PC-3 (cell line): Measurements from ENCODE around the gene SAMD4A. TPM values are rescaled to one million over a fixed set of nuclear protein-coding genes. Genes with fewer than 3 reads are reported as not detected.
A peak's percentile ranks its signal among the peaks of the same experiment; 100 is the strongest.

ENCODE experiments used
- ATAC-seq: fragments of 200-7000 bp; cut with Tn5 transposase; 2 replicates; pipeline ENCODE4 v1.9.1; 2020; ENCODE audit warnings: mild to moderate bottlenecking, moderate library complexity
- BruUV-seq: library from RNA; stranded (reverse); fragments of 400-500 nt; replicated peaks from 2 replicates; lab custom pipeline; 2021; lab: Mats Ljungman, UMichigan
- CTCF ChIA-PET: fragments of 300-600 bp; sonication (Branson Sonifier 250); formaldehyde crosslinking; loops from one replicate; lab custom pipeline; 2022; ENCODE audit warnings: antibody characterized with exemption; lab: Charles Lee
- POLR2A ChIA-PET: fragments of 300-600 bp; sonication (Branson Sonifier 250); formaldehyde crosslinking; loops from one replicate; lab custom pipeline; 2022; ENCODE audit warnings: antibody characterized with exemption; ENCODE audit not compliant: unreplicated experiment; lab: Charles Lee
- DNase-seq: peaks from one replicate; pipeline ENCODE4 v3.0.0-alpha.2; 2015
- H2AFZ ChIP-seq: fragments of 300-600 bp; sonication (generic); 2 replicates; pipeline ENCODE4 v1.6.0; 2016; ENCODE audit warnings: antibody characterized with exemption, low read length
- H3F3A ChIP-seq: fragments of 300-600 bp; sonication (generic); one replicate; pipeline ENCODE4 v1.6.0; 2017; ENCODE audit warnings: antibody characterized with exemption, low read length, control low read depth, mild to moderate bottlenecking; ENCODE audit not compliant: unreplicated experiment
- H3K27ac ChIP-seq: fragments of 300-600 bp; sonication (generic); 2 replicates; pipeline ENCODE4 v1.5.1; 2016; ENCODE audit warnings: mild to moderate bottlenecking, low read length
- H3K27me3 ChIP-seq: fragments of 300-600 bp; sonication (generic); 2 replicates; pipeline ENCODE4 v1.6.1; 2016; ENCODE audit warnings: low read length, mixed read lengths
- H3K36me3 ChIP-seq: fragments of 300-600 bp; sonication (generic); 2 replicates; pipeline ENCODE4 v1.6.1; 2016; ENCODE audit warnings: low read depth, mixed run types, low read length, mixed read lengths
- H3K4me1 ChIP-seq: fragments of 300-600 bp; sonication (generic); 2 replicates; pipeline ENCODE4 v1.5.1; 2016; ENCODE audit warnings: low read length; ENCODE audit not compliant: insufficient read depth
- H3K4me2 ChIP-seq: fragments of 300-600 bp; sonication (generic); 2 replicates; pipeline ENCODE4 v1.6.0; 2016; ENCODE audit warnings: low read length
- H3K4me3 ChIP-seq: fragments of 300-600 bp; sonication (generic); 2 replicates; pipeline ENCODE4 v1.5.1; 2016; ENCODE audit warnings: mild to moderate bottlenecking, low read length, mixed read lengths
- H3K79me2 ChIP-seq: fragments of 300-600 bp; sonication (generic); 2 replicates; pipeline ENCODE4 v1.6.1; 2017; ENCODE audit warnings: low read length, mixed read lengths
- H3K9ac ChIP-seq: fragments of 300-600 bp; sonication (generic); 2 replicates; pipeline ENCODE4 v1.6.0; 2016; ENCODE audit warnings: mild to moderate bottlenecking, low read length
- H3K9me2 ChIP-seq: fragments of 300-600 bp; sonication (generic); replicated peaks from 2 replicates; pipeline ENCODE4 v1.6.1; 2016; ENCODE audit warnings: mixed run types, low read length, mixed read lengths
- H3K9me3 ChIP-seq: fragments of 300-600 bp; sonication (generic); 2 replicates; pipeline ENCODE4 v1.6.1; 2016; ENCODE audit warnings: low read length, mixed read lengths
- H4K20me1 ChIP-seq: fragments of 300-600 bp; sonication (generic); 2 replicates; pipeline ENCODE4 v1.6.1; 2016; ENCODE audit warnings: low read length, mixed read lengths
- EZH2 ChIP-seq: fragments of 300-600 bp; sonication (generic); IDR thresholded peaks from one replicate; pipeline ENCODE4 v1.6.1; 2017; ENCODE audit warnings: antibody characterized with exemption, mild to moderate bottlenecking, low read length; ENCODE audit not compliant: unreplicated experiment
- EZH2phosphoT487 ChIP-seq: fragments of 300-600 bp; sonication (generic); IDR thresholded peaks from 2 replicates; pipeline ENCODE4 v1.6.1; 2018; ENCODE audit warnings: mild to moderate bottlenecking, antibody characterized with exemption, low read length, borderline replicate concordance
- intact Hi-C: fragments of 100-400 bp; cut with micrococcal nuclease; formaldehyde crosslinking; loops from 2 replicates; pipeline ENCODE4 v1.9.0; 2023
- total RNA-seq: library from RNA; depleted of rRNA; stranded (reverse); fragments of >200 nt; gene quantifications from 2 replicates; pipeline ENCODE4 v1.2.3, GENCODE V29; 2014
- TF ChIP-seq, protein P1 (sequence below): fragments of 300-600 bp; sonication (generic); conservative IDR thresholded peaks from 2 replicates; pipeline ENCODE4 v1.5.1; 2017; ENCODE audit warnings: antibody characterized with exemption, low read depth, mild to moderate bottlenecking, low read length

SAMD4A gene
- total RNA-seq, 1 experiment from 2014 or later = 42.9 TPM

DNA sequence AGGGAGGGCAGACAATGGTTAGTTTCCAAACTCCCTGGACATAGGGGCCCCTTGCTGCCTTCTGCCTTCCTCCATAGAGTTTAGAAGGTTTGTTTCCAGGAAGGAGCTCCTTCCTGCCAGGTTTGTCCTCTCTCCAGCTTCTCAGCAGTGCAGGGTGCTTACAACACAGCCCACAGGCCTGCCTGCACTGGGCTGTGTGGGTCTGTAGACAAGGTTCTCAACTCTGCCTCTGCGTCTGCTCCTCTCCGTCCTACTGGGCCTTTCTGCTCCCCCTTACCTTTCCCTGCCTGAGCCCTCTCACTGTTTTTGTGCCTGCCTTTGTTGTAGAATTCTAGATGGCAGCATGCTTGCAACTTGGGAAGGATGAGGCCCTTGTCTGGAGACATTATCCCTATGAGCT is 124.0 kb downstream of the SAMD4A start:
- no peak for TF ChIP-seq EZH2
- TF ChIP-seq, protein P1, sequence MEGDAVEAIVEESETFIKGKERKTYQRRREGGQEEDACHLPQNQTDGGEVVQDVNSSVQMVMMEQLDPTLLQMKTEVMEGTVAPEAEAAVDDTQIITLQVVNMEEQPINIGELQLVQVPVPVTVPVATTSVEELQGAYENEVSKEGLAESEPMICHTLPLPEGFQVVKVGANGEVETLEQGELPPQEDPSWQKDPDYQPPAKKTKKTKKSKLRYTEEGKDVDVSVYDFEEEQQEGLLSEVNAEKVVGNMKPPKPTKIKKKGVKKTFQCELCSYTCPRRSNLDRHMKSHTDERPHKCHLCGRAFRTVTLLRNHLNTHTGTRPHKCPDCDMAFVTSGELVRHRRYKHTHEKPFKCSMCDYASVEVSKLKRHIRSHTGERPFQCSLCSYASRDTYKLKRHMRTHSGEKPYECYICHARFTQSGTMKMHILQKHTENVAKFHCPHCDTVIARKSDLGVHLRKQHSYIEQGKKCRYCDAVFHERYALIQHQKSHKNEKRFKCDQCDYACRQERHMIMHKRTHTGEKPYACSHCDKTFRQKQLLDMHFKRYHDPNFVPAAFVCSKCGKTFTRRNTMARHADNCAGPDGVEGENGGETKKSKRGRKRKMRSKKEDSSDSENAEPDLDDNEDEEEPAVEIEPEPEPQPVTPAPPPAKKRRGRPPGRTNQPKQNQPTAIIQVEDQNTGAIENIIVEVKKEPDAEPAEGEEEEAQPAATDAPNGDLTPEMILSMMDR = no peak
- TF ChIP-seq EZH2phosphoT487 = no peak
- Histone ChIP-seq H3K9me3 (no peaks in the 10 kb centered on the region), H3K4me3 (no peak overlapping the region), H3K27me3 (no peaks in the 10 kb centered on the region), H3K4me2 (no peak overlapping the region), H3K9ac (no peak overlapping the region), H3K79me2 (peaks cover 46% of the 10 kb centered on the region), H3K36me3 (no peaks in the 10 kb centered on the region), H3K4me1 (peaks cover 13% of the 10 kb centered on the region), H3F3A (peaks cover 4% of the 10 kb centered on the region), H3K9me2 (no peaks in the 10 kb centered on the region), H4K20me1 (no peaks in the 10 kb centered on the region), H3K27ac (peak overlapping the region; percentile 3; the same call in 1 of the 2 replicates), H2AFZ (no peak overlapping the region)
- CTCF ChIA-PET = interaction anchor here (0.6 to 2.8 kb wide), 7 partner anchors 18 to 125 kb away, joined by 3 to 43 read pairs (median 5); partner anchors contain the start of gene SAMD4A
- intact Hi-C loops = loop anchor here (1.0 to 5.0 kb wide), 5 partner anchors 22 to 127 kb away; no protein-coding TSS in a partner anchor
- BruUV-seq = no TSS peak
- ATAC-seq (no peak), DNase-seq (no peak)
- POLR2A ChIA-PET = interaction anchor here (0.5 to 1.2 kb wide), 4 partner anchors 26 to 181 kb away, joined by 3 to 18 read pairs (median 8); partner anchors contain the start of genes CGRRF1 and SAMD4A

DNA sequence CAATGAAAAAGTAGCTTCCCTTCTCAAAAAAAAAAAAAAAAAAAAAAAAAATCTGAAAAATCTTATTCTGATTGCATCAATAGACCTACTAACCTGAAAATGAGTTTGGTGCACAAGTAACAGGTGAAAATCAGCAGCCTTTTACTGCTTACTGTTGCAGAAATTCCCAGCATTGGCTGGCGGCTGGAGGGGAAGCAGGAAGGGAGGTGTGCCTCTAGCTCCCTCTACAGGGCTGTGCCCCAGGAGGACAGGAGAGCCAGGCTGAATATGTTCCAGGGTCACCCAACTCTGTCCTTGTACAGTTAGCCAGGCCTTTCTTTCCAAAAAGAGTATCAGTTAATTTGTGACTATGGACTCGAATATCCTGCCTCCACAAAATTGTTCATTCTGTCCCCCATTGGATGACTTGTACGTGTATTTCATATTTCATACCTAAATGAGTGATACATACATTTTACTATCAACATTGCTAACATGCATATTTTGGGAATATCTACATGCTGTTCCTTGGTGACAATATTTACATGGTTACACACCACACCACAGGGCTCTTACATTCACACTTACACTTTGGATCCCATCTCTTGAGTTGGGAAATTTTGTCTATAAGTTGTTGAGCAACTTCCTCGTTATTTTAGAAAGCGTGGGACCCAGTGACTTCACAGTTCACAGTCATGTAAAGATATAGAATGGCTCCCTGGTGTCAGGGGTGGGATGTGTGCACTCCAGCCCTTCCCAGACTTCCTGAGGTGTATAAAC is 124.8 kb downstream of the SAMD4A start:
- H3K4me1 ChIP-seq = peaks cover 5% of the 10 kb centered on the region
- CTCF ChIA-PET = interaction anchor here (0.6 to 2.8 kb wide), 8 partner anchors 19 to 134 kb away, joined by 3 to 43 read pairs (median 5); partner anchors contain the start of gene SAMD4A
- no peak overlapping the region for H3K4me2 ChIP-seq
- no peaks in the 10 kb centered on the region for H3K9me2 ChIP-seq
- no peaks in the 10 kb centered on the region for H4K20me1 ChIP-seq
- DNase-seq (peak; percentile 97), ATAC-seq (peak; percentile 98)
- H3K27me3 ChIP-seq = no peaks in the 10 kb centered on the region
- peaks cover under 1% of the 10 kb centered on the region for H3F3A ChIP-seq
- no peaks in the 10 kb centered on the region for H3K36me3 ChIP-seq
- no TSS peak for BruUV-seq
- H3K79me2 ChIP-seq = peaks cover 41% of the 10 kb centered on the region
- no peak overlapping the region for H3K9ac ChIP-seq
- intact Hi-C loops = loop anchor here (1.0 to 5.0 kb wide), 5 partner anchors 22 to 127 kb away; no protein-coding TSS in a partner anchor
- POLR2A ChIA-PET = interaction anchor here (0.6 to 1.2 kb wide), 3 partner anchors 27 to 125 kb away, joined by 3 to 18 read pairs (median 7); partner anchors contain the start of gene SAMD4A
- H3K27ac ChIP-seq = peak overlapping the region; percentile 3; the same call in 1 of the 2 replicates
- no peak overlapping the region for H2AFZ ChIP-seq
- H3K9me3 ChIP-seq = no peaks in the 10 kb centered on the region
- H3K4me3 ChIP-seq = no peak overlapping the region
- TF ChIP-seq, protein P1 = peak; percentile 100
- TF ChIP-seq EZH2phosphoT487 (no peak), EZH2 (no peak)
